Measurements from ENCODE around the gene UMOD.

- TF ChIP-seq EZH2 (IDR thresholded peaks at IDR 0.05; ENCODE audit: borderline replicate concordance, low read depth, low read length, severe bottlenecking): no peak
- TF ChIP-seq CTCF (IDR thresholded peaks at IDR 0.05; ENCODE audit: borderline replicate concordance, extremely low read depth, low read length, poor library complexity, severe bottlenecking): no peak
These were observed 48.6 kb upstream of the UMOD start for GRCh38 chr16:20401066-20401465.
